IgD-negative memory B cell (primary cell): Measurements from ENCODE around the gene ANK2. TPM values are rescaled to one million over a fixed set of nuclear protein-coding genes. Genes with fewer than 3 reads are reported as not detected.

Experiments used
- H3K27ac Mint-ChIP-seq, 3 donors: one replicate each; pipeline ENCODE4 v1.8.0; 2020 to 2022; ENCODE audit warnings: mild to moderate bottlenecking in 3 of 3, mixed read lengths in 3 of 3, moderate library complexity in 1 of 3
- H3K27me3 Mint-ChIP-seq: one replicate; pipeline ENCODE4 v1.8.0; 2021; ENCODE audit warnings: mixed read lengths
- H3K36me3 Mint-ChIP-seq: one replicate; pipeline ENCODE4 v1.8.0; 2020; ENCODE audit warnings: mild to moderate bottlenecking, mixed read lengths
- H3K4me1 Mint-ChIP-seq, 3 donors: one replicate each; pipeline ENCODE4 v1.8.0; 2020 to 2022; ENCODE audit warnings: mixed read lengths in 3 of 3, mild to moderate bottlenecking in 1 of 3
- H3K4me3 Mint-ChIP-seq, 4 donors: one replicate each; pipeline ENCODE4 v1.8.0; 2020 to 2022; ENCODE audit warnings: mild to moderate bottlenecking in 4 of 4, mixed read lengths in 4 of 4, moderate library complexity in 3 of 4
- H3K9me3 Mint-ChIP-seq, 3 donors: one replicate each; pipeline ENCODE4 v1.8.0; 2020 to 2021; ENCODE audit warnings: mixed read lengths in 3 of 3, mild to moderate bottlenecking in 1 of 3
- polyA plus RNA-seq: library from polyadenylated mRNA; unstranded; fragments of 300-500 nt; fragmentation: Illumina TruSeq; gene quantifications from one replicate; pipeline ENCODE4 v1.2.3, GENCODE V29; 2021

The ANK2 gene
- polyA plus RNA-seq, 1 donor from 2014 or later = not detected

GRCh38 chr4:113144091-113144490 is 94.6 kb downstream of the ANK2 start:
- Mint-ChIP-seq H3K9me3 (no peaks in the 10 kb centered on the region), H3K4me1 (peaks cover 0 to 8% (median 3%) of the 10 kb centered on the region in 3 donors), H3K4me3 (no peak overlapping the region), H3K36me3 (no peaks in the 10 kb centered on the region), H3K27ac (no peak overlapping the region), H3K27me3 (peaks cover 3% of the 10 kb centered on the region)

GRCh38 chr4:113145147-113145518 is 95.7 kb downstream of the ANK2 start:
- H3K4me3 Mint-ChIP-seq = no peak overlapping the region
- peaks cover 3% of the 10 kb centered on the region for H3K27me3 Mint-ChIP-seq
- H3K36me3 Mint-ChIP-seq = no peaks in the 10 kb centered on the region
- H3K27ac Mint-ChIP-seq = no peak overlapping the region
- peaks cover 0 to 8% (median 3%) of the 10 kb centered on the region in 3 donors for H3K4me1 Mint-ChIP-seq
- no peaks in the 10 kb centered on the region for H3K9me3 Mint-ChIP-seq

GRCh38 chr4:113145519-113146291 is 96.3 kb downstream of the ANK2 start:
- no peaks in the 10 kb centered on the region for H3K9me3 Mint-ChIP-seq
- peaks cover 3% of the 10 kb centered on the region for H3K27me3 Mint-ChIP-seq
- H3K4me3 Mint-ChIP-seq = no peak overlapping the region
- H3K4me1 Mint-ChIP-seq = peaks cover 0 to 8% (median 3%) of the 10 kb centered on the region in 3 donors
- H3K36me3 Mint-ChIP-seq = no peaks in the 10 kb centered on the region
- no peak overlapping the region for H3K27ac Mint-ChIP-seq

- no peaks in the 10 kb centered on the region for H3K36me3 Mint-ChIP-seq
- H3K27ac Mint-ChIP-seq = peak overlapping the region in 2 of 3 donors; percentile 82 to 89
- peak overlapping the region in 3 of 4 donors; percentile 68 to 91 (median 90) for H3K4me3 Mint-ChIP-seq
- peaks cover 0 to 8% (median 3%) of the 10 kb centered on the region in 3 donors for H3K4me1 Mint-ChIP-seq
- no peaks in the 10 kb centered on the region for H3K9me3 Mint-ChIP-seq
- no peaks in the 10 kb centered on the region for H3K27me3 Mint-ChIP-seq
Observed at GRCh38 chr4:113146876-113147358, 97.5 kb downstream of the ANK2 start.

- Mint-ChIP-seq H3K27me3 (no peaks in the 10 kb centered on the region), H3K36me3 (no peaks in the 10 kb centered on the region), H3K27ac (no peak overlapping the region), H3K4me3 (peak overlapping the region in 1 of 4 donors; percentile 91), H3K4me1 (peaks cover 0 to 6% (median 3%) of the 10 kb centered on the region in 3 donors), H3K9me3 (no peaks in the 10 kb centered on the region)
Observed at GRCh38 chr4:113147498-113148111, 98.2 kb downstream of the ANK2 start.

- Mint-ChIP-seq H3K4me1 (peaks cover 0 to 6% (median 3%) of the 10 kb centered on the region in 3 donors), H3K9me3 (no peaks in the 10 kb centered on the region), H3K27me3 (no peaks in the 10 kb centered on the region), H3K36me3 (no peaks in the 10 kb centered on the region), H3K27ac (no peak overlapping the region), H3K4me3 (no peak overlapping the region)
Observed at GRCh38 chr4:113148925-113149324, 99.5 kb downstream of the ANK2 start.

- no peak overlapping the region for H3K4me3 Mint-ChIP-seq
- no peaks in the 10 kb centered on the region for H3K27me3 Mint-ChIP-seq
- H3K27ac Mint-ChIP-seq = no peak overlapping the region
- no peaks in the 10 kb centered on the region for H3K4me1 Mint-ChIP-seq
- H3K36me3 Mint-ChIP-seq = no peaks in the 10 kb centered on the region
- H3K9me3 Mint-ChIP-seq = no peaks in the 10 kb centered on the region
Observed at GRCh38 chr4:113153529-113154101, 104.2 kb downstream of the ANK2 start.

GRCh38 chr4:113154281-113154680 is 104.8 kb downstream of the ANK2 start:
- Mint-ChIP-seq H3K36me3 (no peaks in the 10 kb centered on the region), H3K4me1 (no peaks in the 10 kb centered on the region), H3K27ac (no peak overlapping the region), H3K4me3 (no peak overlapping the region), H3K27me3 (no peaks in the 10 kb centered on the region), H3K9me3 (no peaks in the 10 kb centered on the region)

- H3K9me3 Mint-ChIP-seq = no peaks in the 10 kb centered on the region
- H3K27ac Mint-ChIP-seq = no peak overlapping the region
- no peak overlapping the region for H3K4me3 Mint-ChIP-seq
- H3K36me3 Mint-ChIP-seq = no peaks in the 10 kb centered on the region
- H3K27me3 Mint-ChIP-seq = no peaks in the 10 kb centered on the region
- no peaks in the 10 kb centered on the region for H3K4me1 Mint-ChIP-seq
Observed at GRCh38 chr4:113157086-113157857, 107.8 kb downstream of the ANK2 start.

- H3K4me1 Mint-ChIP-seq = no peaks in the 10 kb centered on the region
- H3K27ac Mint-ChIP-seq = no peak overlapping the region
- no peaks in the 10 kb centered on the region for H3K27me3 Mint-ChIP-seq
- H3K9me3 Mint-ChIP-seq = no peaks in the 10 kb centered on the region
- H3K4me3 Mint-ChIP-seq = no peak overlapping the region
- H3K36me3 Mint-ChIP-seq = no peaks in the 10 kb centered on the region
Observed at GRCh38 chr4:113159942-113160545, 110.6 kb downstream of the ANK2 start.

GRCh38 chr4:113160548-113160947 is 111.1 kb downstream of the ANK2 start:
- Mint-ChIP-seq H3K4me1 (no peaks in the 10 kb centered on the region), H3K27ac (no peak overlapping the region), H3K4me3 (no peak overlapping the region), H3K36me3 (no peaks in the 10 kb centered on the region), H3K9me3 (no peaks in the 10 kb centered on the region), H3K27me3 (no peaks in the 10 kb centered on the region)

- no peaks in the 10 kb centered on the region for H3K36me3 Mint-ChIP-seq
- H3K4me3 Mint-ChIP-seq = no peak overlapping the region
- H3K9me3 Mint-ChIP-seq = no peaks in the 10 kb centered on the region
- no peak overlapping the region for H3K27ac Mint-ChIP-seq
- no peaks in the 10 kb centered on the region for H3K4me1 Mint-ChIP-seq
- H3K27me3 Mint-ChIP-seq = no peaks in the 10 kb centered on the region
Observed at GRCh38 chr4:113162089-113162488, 112.6 kb downstream of the ANK2 start.

- Mint-ChIP-seq H3K4me3 (no peak overlapping the region), H3K36me3 (no peaks in the 10 kb centered on the region), H3K27ac (no peak overlapping the region), H3K4me1 (no peaks in the 10 kb centered on the region), H3K9me3 (no peaks in the 10 kb centered on the region), H3K27me3 (no peaks in the 10 kb centered on the region)
Observed at GRCh38 chr4:113169368-113169767, 119.9 kb downstream of the ANK2 start.

GRCh38 chr4:113170115-113170804 is 120.8 kb downstream of the ANK2 start:
- H3K4me1 Mint-ChIP-seq = no peaks in the 10 kb centered on the region
- no peak overlapping the region for H3K27ac Mint-ChIP-seq
- no peak overlapping the region for H3K4me3 Mint-ChIP-seq
- no peaks in the 10 kb centered on the region for H3K36me3 Mint-ChIP-seq
- H3K27me3 Mint-ChIP-seq = no peaks in the 10 kb centered on the region
- peaks cover 0 to under 1% (median 0%) of the 10 kb centered on the region in 3 donors for H3K9me3 Mint-ChIP-seq
